ENCODE results near the gene ANKS4B.

The ANKS4B gene

DNA sequence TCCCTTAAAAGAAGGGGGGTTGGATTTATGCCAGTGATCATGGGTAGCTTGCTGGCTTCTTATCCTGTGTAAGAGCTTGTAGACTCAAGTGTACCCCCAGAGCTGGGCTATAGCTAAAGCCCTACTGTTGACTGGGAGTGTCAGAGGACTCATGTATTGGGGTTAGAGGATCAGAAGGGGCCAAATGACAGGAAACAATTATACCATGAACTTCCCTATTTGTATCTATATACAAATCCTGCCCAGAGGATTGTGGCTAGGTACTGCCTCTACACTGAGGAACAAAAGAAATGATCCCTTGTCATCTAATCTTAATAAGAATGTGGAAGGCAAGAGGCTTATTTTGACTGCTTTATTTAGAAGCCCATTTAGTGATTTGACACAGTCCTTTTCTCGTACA, 36.4 kb upstream of the ANKS4B start:
- H3K27me3 ChIP-seq (ENCODE audit: low read depth, low read length) = no peaks in the 10 kb centered on the region
- no peaks in the 10 kb centered on the region for H3K9me3 ChIP-seq (ENCODE audit: control insufficient read depth in 1 of 2, low read length in 2 of 2)
- no peaks in the 10 kb centered on the region for H3K4me1 ChIP-seq (ENCODE audit: control insufficient read depth in 1 of 2, insufficient read depth in 2 of 2, low read length in 2 of 2)
- H3K27ac ChIP-seq (ENCODE audit: low read length) = no peak overlapping the region
- H3K4me3 ChIP-seq (ENCODE audit: low read depth in 1 of 2, low read length in 2 of 2) = no peak overlapping the region
- no peaks in the 10 kb centered on the region for H3K36me3 ChIP-seq (ENCODE audit: control insufficient read depth in 1 of 2, insufficient read depth in 2 of 2, low read length in 2 of 2)

DNA sequence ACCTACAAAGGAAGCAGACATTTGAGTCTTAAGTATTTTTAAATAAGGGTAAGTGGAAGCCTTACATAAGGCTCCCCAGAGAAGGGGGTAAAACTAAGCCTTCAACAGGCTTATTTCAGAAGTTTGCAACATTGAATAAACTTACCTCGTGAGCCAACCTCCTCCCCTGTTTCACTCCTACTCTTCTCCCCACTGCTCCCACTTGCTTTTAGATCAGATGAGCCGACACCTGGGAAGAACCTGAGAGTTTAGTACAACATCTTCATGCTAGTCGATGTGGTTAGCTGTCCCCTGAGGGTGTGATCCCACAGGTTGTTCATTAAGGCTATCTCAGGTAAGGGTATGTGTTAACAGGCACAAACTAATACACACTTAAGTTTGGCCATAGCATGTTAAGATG, 35.9 kb upstream of the ANKS4B start:
- no peaks in the 10 kb centered on the region for H3K36me3 ChIP-seq (ENCODE audit: control insufficient read depth in 1 of 2, insufficient read depth in 2 of 2, low read length in 2 of 2)
- H3K4me1 ChIP-seq (ENCODE audit: control insufficient read depth in 1 of 2, insufficient read depth in 2 of 2, low read length in 2 of 2) = no peaks in the 10 kb centered on the region
- H3K27ac ChIP-seq (ENCODE audit: low read length) = no peak overlapping the region
- H3K9me3 ChIP-seq (ENCODE audit: control insufficient read depth in 1 of 2, low read length in 2 of 2) = no peaks in the 10 kb centered on the region
- no peak overlapping the region for H3K4me3 ChIP-seq (ENCODE audit: low read depth in 1 of 2, low read length in 2 of 2)
- H3K27me3 ChIP-seq (ENCODE audit: low read depth, low read length) = no peaks in the 10 kb centered on the region

DNA sequence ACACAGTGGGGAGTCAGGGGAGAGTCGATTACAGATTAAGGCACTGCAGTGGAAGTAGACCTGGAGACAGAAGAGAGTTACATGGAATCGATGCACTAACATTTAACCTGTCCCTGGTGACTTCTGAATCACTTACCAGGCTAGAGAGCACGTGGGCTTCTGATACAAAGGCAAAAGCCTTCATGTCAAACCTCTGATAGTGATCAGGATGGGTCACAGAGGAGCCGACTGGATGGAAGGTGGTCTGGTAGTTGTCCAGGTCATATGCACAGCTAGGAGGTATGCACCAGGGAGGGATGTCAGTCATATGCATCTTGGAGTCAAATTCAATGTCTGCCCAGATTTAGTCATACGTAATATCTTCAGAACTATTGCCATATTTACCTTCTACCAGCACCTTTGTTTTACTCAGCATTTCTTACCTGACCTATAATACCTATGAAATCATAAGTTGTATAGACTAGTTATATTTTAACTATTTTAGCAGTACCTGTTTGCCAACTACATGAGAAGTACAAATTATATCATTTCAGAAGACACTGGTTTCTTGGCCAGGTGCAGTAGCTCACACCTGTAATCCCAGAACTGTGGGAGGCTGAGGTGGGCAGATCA, 33.8 kb upstream of the ANKS4B start:
- H3K9me3 ChIP-seq (ENCODE audit: control insufficient read depth in 1 of 2, low read length in 2 of 2) = no peaks in the 10 kb centered on the region
- no peaks in the 10 kb centered on the region for H3K27me3 ChIP-seq (ENCODE audit: low read depth, low read length)
- H3K4me1 ChIP-seq (ENCODE audit: control insufficient read depth in 1 of 2, insufficient read depth in 2 of 2, low read length in 2 of 2) = no peaks in the 10 kb centered on the region
- no peak overlapping the region for H3K27ac ChIP-seq (ENCODE audit: low read length)
- no peaks in the 10 kb centered on the region for H3K36me3 ChIP-seq (ENCODE audit: control insufficient read depth in 1 of 2, insufficient read depth in 2 of 2, low read length in 2 of 2)
- H3K4me3 ChIP-seq (ENCODE audit: low read depth in 1 of 2, low read length in 2 of 2) = no peak overlapping the region

DNA sequence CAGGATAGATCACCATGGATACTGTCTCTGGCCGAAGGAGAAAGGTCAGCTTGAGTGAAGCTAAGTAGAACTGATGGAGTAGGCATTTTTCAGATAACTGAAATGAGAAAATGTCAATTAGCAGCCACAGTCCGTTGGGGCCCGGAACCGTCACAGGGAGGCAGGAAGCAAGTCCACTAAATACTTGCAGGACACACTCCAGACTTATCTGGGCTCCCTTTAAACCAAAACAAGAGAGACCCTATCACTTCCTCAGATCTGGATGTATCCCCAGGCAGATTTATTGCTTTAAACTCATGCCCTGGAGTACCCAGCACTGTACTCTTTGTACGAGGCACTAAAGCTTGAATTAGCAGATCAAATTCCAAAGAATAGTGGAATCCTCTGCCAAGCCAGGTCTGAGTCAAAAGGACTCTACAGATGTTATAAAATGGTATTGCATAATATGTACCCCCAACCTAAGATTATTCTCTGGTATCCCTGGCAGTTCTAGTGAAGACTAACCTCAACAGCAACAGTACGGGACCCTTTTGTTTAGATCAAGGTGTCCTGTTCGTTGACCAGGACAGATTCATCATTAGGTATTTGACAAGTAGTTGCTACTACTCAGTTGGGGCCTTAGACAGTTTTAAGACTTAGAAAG, 30.2 kb upstream of the ANKS4B start:
- H3K27ac ChIP-seq (ENCODE audit: low read length) = no peak overlapping the region
- H3K9me3 ChIP-seq (ENCODE audit: control insufficient read depth in 1 of 2, low read length in 2 of 2) = no peaks in the 10 kb centered on the region
- no peaks in the 10 kb centered on the region for H3K4me1 ChIP-seq (ENCODE audit: control insufficient read depth in 1 of 2, insufficient read depth in 2 of 2, low read length in 2 of 2)
- H3K4me3 ChIP-seq (ENCODE audit: low read depth in 1 of 2, low read length in 2 of 2) = no peak overlapping the region
- H3K27me3 ChIP-seq (ENCODE audit: low read depth, low read length) = no peaks in the 10 kb centered on the region
- no peaks in the 10 kb centered on the region for H3K36me3 ChIP-seq (ENCODE audit: control insufficient read depth in 1 of 2, insufficient read depth in 2 of 2, low read length in 2 of 2)

DNA sequence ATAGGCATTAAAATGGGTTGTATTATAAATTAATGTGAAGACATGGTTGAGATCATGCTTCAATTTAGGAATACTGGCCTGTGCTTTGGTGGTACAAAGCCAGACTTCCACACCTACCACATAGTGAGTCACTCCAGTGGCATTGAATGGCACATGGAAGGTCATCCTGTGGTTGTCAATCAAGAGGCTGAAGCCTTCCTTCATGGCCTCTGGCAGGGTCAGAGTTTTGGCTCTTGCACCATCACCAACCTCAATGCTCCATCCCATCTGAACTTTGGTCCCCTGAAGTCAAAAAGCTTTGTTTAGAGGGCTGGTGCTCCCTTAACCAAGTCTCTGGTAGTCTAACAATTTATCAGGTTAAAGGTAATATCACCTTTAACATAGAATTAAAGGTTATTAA, 28.2 kb upstream of the ANKS4B start:
- Histone ChIP-seq H3K4me3 (ENCODE audit: low read depth in 1 of 2, low read length in 2 of 2) (no peak overlapping the region), H3K27me3 (ENCODE audit: low read depth, low read length) (no peaks in the 10 kb centered on the region), H3K4me1 (ENCODE audit: control insufficient read depth in 1 of 2, insufficient read depth in 2 of 2, low read length in 2 of 2) (no peaks in the 10 kb centered on the region), H3K9me3 (ENCODE audit: control insufficient read depth in 1 of 2, low read length in 2 of 2) (no peaks in the 10 kb centered on the region), H3K36me3 (ENCODE audit: control insufficient read depth in 1 of 2, insufficient read depth in 2 of 2, low read length in 2 of 2) (no peaks in the 10 kb centered on the region), H3K27ac (ENCODE audit: low read length) (no peak overlapping the region)

DNA sequence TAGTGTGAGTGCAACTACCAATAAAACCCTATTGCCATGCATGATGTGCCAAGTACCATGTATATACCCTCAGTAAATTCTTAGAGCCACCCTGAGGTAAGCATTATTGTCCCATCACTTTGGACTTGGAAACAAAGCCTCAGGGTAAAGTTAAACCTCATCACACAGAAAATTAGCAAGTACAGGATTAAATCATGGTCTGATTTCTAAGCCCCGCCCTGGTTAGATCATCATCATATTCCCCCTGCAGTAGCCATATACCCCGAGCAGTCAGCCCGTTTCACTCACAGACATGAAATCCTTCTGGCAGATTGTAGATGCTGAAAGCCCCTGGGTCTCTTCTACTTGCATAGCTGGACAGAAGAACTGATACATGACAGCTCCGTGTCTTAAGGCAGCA, 26.9 kb upstream of the ANKS4B start:
- Histone ChIP-seq H3K4me1 (ENCODE audit: control insufficient read depth in 1 of 2, insufficient read depth in 2 of 2, low read length in 2 of 2) (no peaks in the 10 kb centered on the region), H3K27me3 (ENCODE audit: low read depth, low read length) (no peaks in the 10 kb centered on the region), H3K36me3 (ENCODE audit: control insufficient read depth in 1 of 2, insufficient read depth in 2 of 2, low read length in 2 of 2) (no peaks in the 10 kb centered on the region), H3K27ac (ENCODE audit: low read length) (no peak overlapping the region), H3K9me3 (ENCODE audit: control insufficient read depth in 1 of 2, low read length in 2 of 2) (no peaks in the 10 kb centered on the region), H3K4me3 (ENCODE audit: low read depth in 1 of 2, low read length in 2 of 2) (no peak overlapping the region)

DNA sequence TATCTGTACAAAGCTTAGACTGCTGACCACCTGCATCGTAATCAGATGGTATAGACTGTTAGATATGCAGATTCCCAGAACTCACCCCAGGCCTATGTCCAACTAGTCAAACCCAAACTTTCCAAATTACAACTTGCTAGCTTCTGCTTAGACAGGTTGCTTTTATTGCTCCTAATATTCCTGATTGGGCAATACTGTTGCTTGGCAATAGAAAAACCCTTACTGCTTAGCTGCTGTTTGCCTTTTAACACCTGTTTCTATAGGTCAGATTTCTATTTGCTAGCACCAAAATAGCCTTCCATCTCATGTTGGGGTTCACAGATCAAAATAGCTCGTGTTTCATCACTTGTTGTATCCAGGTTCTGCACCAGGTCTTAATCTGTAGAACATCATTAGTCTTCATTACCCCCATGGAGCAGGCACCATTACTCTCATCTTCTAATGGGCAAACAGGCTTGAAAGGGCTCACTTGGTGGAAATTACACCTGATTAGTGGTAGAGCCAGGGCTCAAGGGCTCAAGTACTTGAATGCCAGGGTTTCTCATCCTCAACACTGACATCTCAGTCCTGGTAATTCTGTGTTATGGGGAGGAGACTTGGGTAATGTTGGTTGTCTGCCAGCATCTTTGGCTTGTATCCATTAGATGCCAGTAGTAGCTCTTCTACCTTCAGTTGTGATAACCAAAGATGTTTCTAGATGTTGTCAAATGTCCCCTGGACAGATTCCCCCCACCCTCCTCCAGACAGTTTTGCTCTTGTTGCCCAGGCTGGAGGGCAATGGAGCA, 24.9 kb upstream of the ANKS4B start:
- Histone ChIP-seq H3K4me1 (ENCODE audit: control insufficient read depth in 1 of 2, insufficient read depth in 2 of 2, low read length in 2 of 2) (no peaks in the 10 kb centered on the region), H3K27me3 (ENCODE audit: low read depth, low read length) (no peaks in the 10 kb centered on the region)

DNA sequence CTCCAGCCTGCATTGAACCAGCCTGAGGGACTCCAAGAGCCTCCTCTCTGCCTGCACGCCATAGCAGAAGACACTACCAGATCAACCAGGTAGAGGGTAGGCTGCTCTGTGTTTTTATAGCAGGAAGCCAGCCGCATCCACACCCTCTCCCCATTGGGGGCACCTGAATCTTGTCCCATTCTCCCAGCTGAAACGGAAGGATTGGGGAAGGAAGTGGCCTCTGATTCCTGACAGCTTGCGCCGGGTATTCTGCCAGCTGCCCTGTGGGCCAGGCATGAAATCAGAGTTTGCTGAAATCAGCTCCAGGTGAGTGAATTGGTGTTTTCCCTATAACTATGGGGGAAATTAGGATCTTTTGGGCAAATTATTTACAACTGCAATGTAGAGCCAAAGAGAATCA, 22.0 kb upstream of the ANKS4B start, which contains the start of gene ZP2:
ZP2 (minus strand) TSS at position 89 of the 400 bp plus-strand sequence; CDS start at position 62, 27 bp downstream.
- Histone ChIP-seq H3K36me3 (ENCODE audit: control insufficient read depth in 1 of 2, insufficient read depth in 2 of 2, low read length in 2 of 2) (no peaks in the 10 kb centered on the region), H3K27me3 (ENCODE audit: low read depth, low read length) (no peaks in the 10 kb centered on the region), H3K9me3 (ENCODE audit: control insufficient read depth in 1 of 2, low read length in 2 of 2) (no peaks in the 10 kb centered on the region), H3K4me1 (ENCODE audit: control insufficient read depth in 1 of 2, insufficient read depth in 2 of 2, low read length in 2 of 2) (no peaks in the 10 kb centered on the region), H3K27ac (ENCODE audit: low read length) (no peak within 1 kb of the TSS), H3K4me3 (ENCODE audit: low read depth in 1 of 2, low read length in 2 of 2) (no peak within 1 kb of the TSS)

More for the DNA sequence above, 24.9 kb upstream of the ANKS4B start:
- no peak overlapping the region for H3K4me3 ChIP-seq (ENCODE audit: low read depth in 1 of 2, low read length in 2 of 2)
- H3K36me3 ChIP-seq (ENCODE audit: control insufficient read depth in 1 of 2, insufficient read depth in 2 of 2, low read length in 2 of 2) = no peaks in the 10 kb centered on the region
- no peak overlapping the region for H3K27ac ChIP-seq (ENCODE audit: low read length)
- H3K9me3 ChIP-seq (ENCODE audit: control insufficient read depth in 1 of 2, low read length in 2 of 2) = no peaks in the 10 kb centered on the region

DNA sequence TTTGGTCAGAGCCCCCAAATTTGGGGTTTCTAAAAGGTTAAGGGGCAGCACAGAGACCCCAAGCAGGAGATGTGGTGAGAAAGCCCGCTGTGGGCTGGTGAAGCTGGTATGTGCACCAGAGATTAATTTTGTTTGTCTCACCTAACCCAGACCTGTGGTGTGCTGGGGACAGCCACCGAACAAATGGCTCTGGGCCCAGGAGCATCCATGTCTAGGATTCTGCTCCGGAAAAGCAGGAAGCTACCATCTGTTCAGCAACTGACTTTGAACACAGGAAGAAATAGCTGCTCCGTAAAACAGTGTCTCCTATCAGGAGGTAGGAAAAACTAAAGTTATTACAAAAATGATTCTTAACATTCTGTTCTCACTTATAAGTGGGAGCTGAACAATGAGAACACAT, 19.4 kb upstream of the ANKS4B start:
- no peaks in the 10 kb centered on the region for H3K36me3 ChIP-seq (ENCODE audit: control insufficient read depth in 1 of 2, insufficient read depth in 2 of 2, low read length in 2 of 2)
- no peaks in the 10 kb centered on the region for H3K27me3 ChIP-seq (ENCODE audit: low read depth, low read length)
- no peaks in the 10 kb centered on the region for H3K9me3 ChIP-seq (ENCODE audit: control insufficient read depth in 1 of 2, low read length in 2 of 2)
- H3K4me1 ChIP-seq (ENCODE audit: control insufficient read depth in 1 of 2, insufficient read depth in 2 of 2, low read length in 2 of 2) = no peaks in the 10 kb centered on the region
- H3K27ac ChIP-seq (ENCODE audit: low read length) = no peak overlapping the region
- H3K4me3 ChIP-seq (ENCODE audit: low read depth in 1 of 2, low read length in 2 of 2) = no peak overlapping the region

DNA sequence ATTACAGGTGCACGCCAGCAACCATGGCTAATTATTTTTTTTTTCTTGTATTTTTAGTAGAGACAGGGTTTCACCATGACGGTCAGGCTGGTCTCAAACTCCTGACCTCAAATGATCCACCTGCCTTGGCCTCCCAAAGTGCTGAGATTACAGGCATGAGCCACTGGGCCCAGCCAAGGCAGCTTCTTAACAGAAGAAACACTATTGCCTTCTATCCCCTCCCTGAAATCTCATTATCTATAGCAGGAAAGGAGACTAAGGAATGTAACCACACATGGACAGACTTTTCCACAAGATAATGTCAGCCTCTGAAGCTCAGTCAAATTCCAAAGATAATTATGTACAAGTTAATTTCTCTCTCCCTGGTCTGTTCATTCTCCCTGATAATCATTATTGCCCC, 16.4 kb upstream of the ANKS4B start:
- Histone ChIP-seq H3K9me3 (ENCODE audit: control insufficient read depth in 1 of 2, low read length in 2 of 2) (no peaks in the 10 kb centered on the region), H3K4me3 (ENCODE audit: low read depth in 1 of 2, low read length in 2 of 2) (no peak overlapping the region), H3K4me1 (ENCODE audit: control insufficient read depth in 1 of 2, insufficient read depth in 2 of 2, low read length in 2 of 2) (no peaks in the 10 kb centered on the region), H3K27ac (ENCODE audit: low read length) (no peak overlapping the region), H3K27me3 (ENCODE audit: low read depth, low read length) (no peaks in the 10 kb centered on the region), H3K36me3 (ENCODE audit: control insufficient read depth in 1 of 2, insufficient read depth in 2 of 2, low read length in 2 of 2) (no peaks in the 10 kb centered on the region)

DNA sequence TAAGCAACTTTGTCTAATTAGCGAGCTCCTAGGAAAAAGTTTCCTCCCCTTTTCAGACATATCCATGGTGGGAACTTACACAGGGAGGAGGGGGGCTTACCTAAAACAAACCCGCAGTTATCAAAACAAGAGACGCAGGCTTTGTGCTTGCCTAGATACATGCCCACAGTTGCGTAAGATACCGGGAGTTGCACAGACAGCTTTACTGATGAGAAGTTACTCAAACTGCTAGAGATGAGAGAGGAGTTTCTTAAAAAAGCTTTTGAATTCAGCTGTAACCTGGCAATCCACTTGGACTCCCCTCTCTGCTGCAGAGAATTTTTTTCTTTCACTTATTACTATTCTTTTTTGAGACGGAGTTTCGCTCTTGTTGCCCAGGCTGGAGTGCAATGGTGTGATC, 15.3 kb upstream of the ANKS4B start:
- Histone ChIP-seq H3K4me1 (ENCODE audit: control insufficient read depth in 1 of 2, insufficient read depth in 2 of 2, low read length in 2 of 2) (no peaks in the 10 kb centered on the region), H3K4me3 (ENCODE audit: low read depth in 1 of 2, low read length in 2 of 2) (no peak overlapping the region), H3K36me3 (ENCODE audit: control insufficient read depth in 1 of 2, insufficient read depth in 2 of 2, low read length in 2 of 2) (no peaks in the 10 kb centered on the region), H3K27me3 (ENCODE audit: low read depth, low read length) (no peaks in the 10 kb centered on the region), H3K27ac (ENCODE audit: low read length) (no peak overlapping the region), H3K9me3 (ENCODE audit: control insufficient read depth in 1 of 2, low read length in 2 of 2) (no peaks in the 10 kb centered on the region)

All from muscle layer of duodenum (tissue), 2 donors.